Measurements from ENCODE around the gene WASL. TPM values are rescaled to one million over a fixed set of nuclear protein-coding genes. Genes with fewer than 3 reads are reported as not detected.

WASL gene
- total RNA-seq, 1 experiment from 2014 or later: 39.3 TPM

DNA sequence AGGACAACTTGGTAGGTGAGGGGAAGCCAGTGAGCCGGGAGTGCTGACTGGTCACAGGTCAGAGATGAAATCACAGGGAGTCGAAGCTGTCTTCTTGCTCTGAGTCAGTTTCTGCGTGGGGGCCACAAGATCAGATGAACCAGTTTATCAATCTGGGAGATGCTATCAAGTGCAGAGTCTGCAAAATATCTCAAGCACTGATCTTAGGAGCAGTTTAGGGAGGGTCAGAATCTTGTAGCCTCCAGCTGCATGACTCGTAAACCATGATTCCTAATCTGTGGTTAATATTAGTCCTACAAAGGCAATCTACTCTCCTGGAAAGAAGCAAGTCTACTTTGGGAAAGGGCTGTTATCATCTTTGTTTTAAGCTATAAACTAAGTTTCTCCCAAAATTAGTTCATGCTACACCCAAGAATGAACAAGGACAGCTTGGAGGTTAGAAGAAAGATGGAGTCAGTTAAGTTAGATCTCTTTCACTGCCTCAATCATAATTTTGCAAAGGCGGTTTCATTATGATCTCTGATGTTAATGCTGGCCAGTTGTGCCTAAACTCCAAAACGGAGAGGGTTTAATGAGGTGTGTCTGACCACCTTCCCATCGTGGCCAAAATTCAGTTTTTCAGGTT, 101.6 kb downstream of the WASL start:
- Histone ChIP-seq H3K4me2 (ENCODE audit: insufficient read depth, insufficient read length, low read length) (no peak overlapping the region), H3K79me1 (ENCODE audit: insufficient read depth, low read depth, low read length, poor library complexity, severe bottlenecking) (no peaks in the 10 kb centered on the region), H3K14ac (ENCODE audit: insufficient read depth, low read length) (no peak overlapping the region), H2BK15ac (ENCODE audit: low read depth, low read length) (no peak overlapping the region), H4K20me1 (ENCODE audit: control insufficient read depth, insufficient read depth, insufficient read length) (no peaks in the 10 kb centered on the region), H2AFZ (ENCODE audit: low read length) (peak overlapping the region; percentile 16), H3K4ac (ENCODE audit: low read depth, low read length) (no peak overlapping the region), H3K79me2 (ENCODE audit: insufficient read depth, low read length) (no peaks in the 10 kb centered on the region), H3K18ac (ENCODE audit: insufficient read length, low read depth, low read length) (no peak overlapping the region), H2BK5ac (ENCODE audit: insufficient read length, low read length) (no peak overlapping the region), H3K27ac (ENCODE audit: insufficient read length, low read depth, low read length) (no peak overlapping the region), H3K9me3 (ENCODE audit: control insufficient read depth, low read depth, low read length) (no peaks in the 10 kb centered on the region), H4K8ac (replicated peaks; ENCODE audit: insufficient read length, low read depth, low read length) (no peak overlapping the region), H2BK20ac (ENCODE audit: low read depth, low read length, poor library complexity, severe bottlenecking) (no peak overlapping the region), H3T11ph (ENCODE audit: low read length) (no peak overlapping the region), H3K27me3 (ENCODE audit: insufficient read depth, low read length) (no peaks in the 10 kb centered on the region), H3K23ac (ENCODE audit: insufficient read length, low read depth, low read length) (no peak overlapping the region), H3K9ac (ENCODE audit: extremely low read depth, insufficient read length, low read length) (no peak overlapping the region), H4K5ac (ENCODE audit: insufficient read length, low read depth, low read length) (no peak overlapping the region), H3K56ac (ENCODE audit: insufficient read length, low read depth, low read length) (no peak overlapping the region), H2AK5ac (ENCODE audit: insufficient read length, low read length) (no peak overlapping the region), H2BK12ac (ENCODE audit: insufficient read length, low read depth, low read length) (no peak overlapping the region), H4K91ac (ENCODE audit: insufficient read length, low read depth, low read length) (no peak overlapping the region), H3K23me2 (ENCODE audit: insufficient read length, low read depth, low read length, poor library complexity, severe bottlenecking) (no peaks in the 10 kb centered on the region), H3K4me1 (ENCODE audit: insufficient read depth, low read length) (peaks cover 8% of the 10 kb centered on the region; the same call in 1 of the 2 replicates), H2BK120ac (ENCODE audit: low read depth, low read length, poor library complexity, severe bottlenecking) (no peak overlapping the region)
- WGBS (ENCODE audit: extremely low coverage, insufficient read length, low lambda C conversion rate): no CpG with 5 or more reads among the region's 7 CpGs
- Mint-ChIP-seq H3K4me1 (peaks cover 39 to 44% of the 10 kb centered on the region in 2 experiments), H3K4me3 (no peak overlapping the region), H3K9me3 (no peaks in the 10 kb centered on the region), H3K36me3 (ENCODE audit: insufficient read depth in 1 of 3, low read depth in 3 of 3) (no peaks in the 10 kb centered on the region), H3K27ac (no peak overlapping the region; a peak in 1 of 7 replicates), H3K27me3 (ENCODE audit: low read depth) (no peaks in the 10 kb centered on the region)
- DNase-seq: no peak
- TF ChIP-seq, protein P1, sequence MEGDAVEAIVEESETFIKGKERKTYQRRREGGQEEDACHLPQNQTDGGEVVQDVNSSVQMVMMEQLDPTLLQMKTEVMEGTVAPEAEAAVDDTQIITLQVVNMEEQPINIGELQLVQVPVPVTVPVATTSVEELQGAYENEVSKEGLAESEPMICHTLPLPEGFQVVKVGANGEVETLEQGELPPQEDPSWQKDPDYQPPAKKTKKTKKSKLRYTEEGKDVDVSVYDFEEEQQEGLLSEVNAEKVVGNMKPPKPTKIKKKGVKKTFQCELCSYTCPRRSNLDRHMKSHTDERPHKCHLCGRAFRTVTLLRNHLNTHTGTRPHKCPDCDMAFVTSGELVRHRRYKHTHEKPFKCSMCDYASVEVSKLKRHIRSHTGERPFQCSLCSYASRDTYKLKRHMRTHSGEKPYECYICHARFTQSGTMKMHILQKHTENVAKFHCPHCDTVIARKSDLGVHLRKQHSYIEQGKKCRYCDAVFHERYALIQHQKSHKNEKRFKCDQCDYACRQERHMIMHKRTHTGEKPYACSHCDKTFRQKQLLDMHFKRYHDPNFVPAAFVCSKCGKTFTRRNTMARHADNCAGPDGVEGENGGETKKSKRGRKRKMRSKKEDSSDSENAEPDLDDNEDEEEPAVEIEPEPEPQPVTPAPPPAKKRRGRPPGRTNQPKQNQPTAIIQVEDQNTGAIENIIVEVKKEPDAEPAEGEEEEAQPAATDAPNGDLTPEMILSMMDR (conservative IDR thresholded peaks at IDR 0.05): no peak
